GM12873 (cell line): Measurements from ENCODE around the gene ZNF778.
A peak's percentile ranks its signal among the peaks of the same experiment; 100 is the strongest.

Source experiments
- TF ChIP-seq, protein P1 (sequence below): IDR thresholded peaks from 2 replicates; pipeline ENCODE4 v1.5.1; 2012; ENCODE audit warnings: low read depth, mild to moderate bottlenecking, moderate library complexity, low read length, control low read depth; ENCODE audit not compliant: insufficient read depth; ENCODE audit errors: missing control alignments

The ZNF778 gene

DNA sequence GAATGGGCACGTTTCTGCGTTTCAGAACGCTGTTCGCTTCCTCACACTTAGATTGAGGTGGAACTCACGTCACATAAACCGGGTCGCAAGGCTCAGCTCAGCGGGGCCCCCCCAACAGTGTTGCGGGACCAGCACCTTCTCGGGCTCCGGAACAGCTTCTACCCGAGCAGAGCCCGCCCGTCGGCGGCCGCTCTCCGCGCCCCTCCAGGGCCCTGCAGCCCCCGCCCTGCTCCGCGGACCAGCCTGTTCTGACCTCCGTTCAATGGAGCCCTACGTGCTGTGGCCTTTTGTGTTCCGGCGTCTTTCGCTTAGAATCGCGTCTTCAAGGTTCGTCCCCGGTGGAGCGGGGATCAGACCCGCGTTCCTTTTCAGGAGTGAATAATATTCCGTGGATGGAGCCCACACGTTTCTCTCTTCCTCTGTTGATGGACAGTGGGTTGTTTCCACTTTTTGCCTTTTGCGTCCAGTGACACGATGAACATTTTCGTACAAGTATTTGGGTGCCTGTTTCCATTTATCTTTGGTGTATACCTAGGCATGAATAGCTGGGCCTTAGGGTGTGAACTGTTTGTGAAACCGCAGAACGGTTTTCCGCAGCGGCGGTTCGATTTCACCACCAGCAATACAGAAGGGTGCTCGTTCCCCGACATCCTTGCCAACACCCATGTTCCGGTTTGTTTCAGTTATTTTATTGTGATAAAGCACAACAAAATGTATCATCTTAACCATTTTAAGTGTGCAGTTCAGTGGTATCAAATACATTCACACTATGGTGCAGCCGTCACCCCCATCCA, 14.9 kb upstream of the ZNF778 start:
- TF ChIP-seq, protein P1, sequence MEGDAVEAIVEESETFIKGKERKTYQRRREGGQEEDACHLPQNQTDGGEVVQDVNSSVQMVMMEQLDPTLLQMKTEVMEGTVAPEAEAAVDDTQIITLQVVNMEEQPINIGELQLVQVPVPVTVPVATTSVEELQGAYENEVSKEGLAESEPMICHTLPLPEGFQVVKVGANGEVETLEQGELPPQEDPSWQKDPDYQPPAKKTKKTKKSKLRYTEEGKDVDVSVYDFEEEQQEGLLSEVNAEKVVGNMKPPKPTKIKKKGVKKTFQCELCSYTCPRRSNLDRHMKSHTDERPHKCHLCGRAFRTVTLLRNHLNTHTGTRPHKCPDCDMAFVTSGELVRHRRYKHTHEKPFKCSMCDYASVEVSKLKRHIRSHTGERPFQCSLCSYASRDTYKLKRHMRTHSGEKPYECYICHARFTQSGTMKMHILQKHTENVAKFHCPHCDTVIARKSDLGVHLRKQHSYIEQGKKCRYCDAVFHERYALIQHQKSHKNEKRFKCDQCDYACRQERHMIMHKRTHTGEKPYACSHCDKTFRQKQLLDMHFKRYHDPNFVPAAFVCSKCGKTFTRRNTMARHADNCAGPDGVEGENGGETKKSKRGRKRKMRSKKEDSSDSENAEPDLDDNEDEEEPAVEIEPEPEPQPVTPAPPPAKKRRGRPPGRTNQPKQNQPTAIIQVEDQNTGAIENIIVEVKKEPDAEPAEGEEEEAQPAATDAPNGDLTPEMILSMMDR: no peak

DNA sequence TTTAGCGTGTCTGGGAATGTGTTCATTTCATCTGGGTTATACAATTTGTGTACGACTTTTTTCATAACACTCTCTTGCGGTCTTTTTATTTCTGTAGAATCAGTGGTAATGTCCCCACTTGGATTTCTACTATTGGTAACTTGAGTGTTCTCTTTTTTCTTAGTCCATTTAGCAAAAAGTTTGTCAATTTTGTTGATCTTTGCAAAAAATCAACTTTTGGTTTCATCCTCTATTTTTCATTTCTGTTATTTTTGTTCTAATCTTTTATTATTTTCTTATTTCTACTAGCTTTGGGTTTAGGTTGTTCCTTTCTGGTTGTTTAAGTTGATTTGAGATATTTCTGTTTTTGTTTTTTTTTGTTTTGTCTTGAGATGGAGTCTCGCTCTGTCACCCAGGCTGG, 9.5 kb upstream of the ZNF778 start:
- TF ChIP-seq, protein P1: no peak

DNA sequence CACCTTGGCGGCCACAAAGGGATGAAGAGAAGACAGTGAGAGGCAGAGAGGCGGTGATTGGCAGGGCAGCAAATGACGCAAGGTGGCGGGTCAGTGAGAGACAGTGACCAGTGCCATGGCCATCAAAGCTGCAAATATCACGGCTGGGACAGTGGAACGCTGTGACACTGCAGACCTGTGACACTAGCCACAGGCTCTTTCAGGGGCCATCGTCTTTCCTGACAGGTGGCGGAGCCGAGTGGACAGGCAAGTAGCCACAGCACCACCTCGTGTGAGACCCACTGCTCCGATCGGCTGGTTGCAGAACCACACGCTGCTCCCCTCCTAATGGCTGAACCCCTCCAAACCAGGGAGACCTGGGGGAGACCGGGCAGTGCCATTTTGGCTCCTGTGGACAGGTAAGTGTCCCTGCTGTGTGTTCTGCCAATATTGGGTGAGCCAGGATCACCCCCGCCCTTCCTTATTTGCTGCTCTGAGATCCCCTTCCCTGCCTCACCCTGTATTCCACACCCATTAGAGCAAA, 7.9 kb upstream of the ZNF778 start:
- TF ChIP-seq, protein P1: no peak

DNA sequence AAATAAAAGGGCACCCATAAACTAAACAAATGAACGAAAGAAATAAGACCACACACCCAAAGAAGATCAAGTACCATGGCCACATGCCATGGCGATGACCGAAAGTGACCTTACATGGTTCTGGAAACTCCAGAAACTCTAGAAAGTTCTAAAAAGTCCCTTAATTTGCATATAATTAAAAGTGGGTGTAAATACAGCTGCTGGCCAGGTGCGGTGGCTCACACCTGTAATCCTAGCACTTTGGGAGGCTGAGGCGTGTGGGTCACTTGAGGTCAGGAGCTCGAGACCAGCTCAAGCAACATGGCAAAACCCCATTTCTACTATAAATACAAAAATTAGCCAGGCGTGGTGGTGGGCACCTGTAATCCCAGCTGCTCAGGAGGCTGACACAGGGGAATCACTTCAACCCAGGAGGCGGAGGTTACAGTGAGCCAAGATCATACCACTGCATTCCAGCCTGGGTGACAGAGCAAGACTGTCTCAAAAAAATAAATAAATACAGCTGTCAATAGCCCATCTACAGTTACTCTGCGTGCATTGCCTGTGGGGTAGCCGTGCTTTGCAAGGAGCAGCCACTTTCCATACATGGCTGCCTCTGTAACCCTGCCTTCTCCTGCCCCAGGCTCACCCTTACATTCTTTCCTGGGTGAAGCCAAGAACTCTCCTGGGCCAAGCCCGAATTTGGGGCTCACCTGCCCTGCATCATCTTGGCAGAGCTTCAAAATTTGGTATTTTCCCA, 7.2 kb upstream of the ZNF778 start:
- TF ChIP-seq, protein P1: no peak

DNA sequence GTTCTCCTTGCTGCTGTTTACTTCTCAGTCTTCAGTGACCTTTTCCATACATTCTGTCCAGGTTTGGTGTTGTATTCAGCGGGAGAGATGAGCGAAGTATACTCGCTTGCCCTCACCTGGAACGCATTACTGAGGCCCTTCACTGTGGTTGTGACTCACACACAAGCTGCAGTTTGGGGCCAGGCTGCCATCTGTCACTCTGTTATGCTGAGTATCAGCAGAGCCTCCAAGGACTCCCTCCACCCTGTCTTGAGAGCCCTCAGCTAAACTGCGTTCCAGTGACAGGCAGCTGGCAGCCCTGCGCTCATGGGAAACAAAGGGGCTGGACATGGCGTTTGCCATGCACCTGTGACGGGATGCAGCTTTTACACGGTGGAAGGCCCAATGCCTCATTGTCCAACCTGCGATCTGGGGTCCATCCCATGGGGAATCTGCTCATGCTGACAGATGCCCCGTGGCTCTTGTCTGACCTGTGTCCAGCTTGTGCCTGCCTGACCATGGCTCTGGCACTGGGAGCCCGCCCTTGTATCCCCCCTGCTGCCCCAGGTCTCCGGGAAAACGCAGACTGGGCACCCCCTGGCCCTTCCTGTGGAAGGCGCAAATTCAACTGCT, 6.5 kb upstream of the ZNF778 start:
- TF ChIP-seq, protein P1: no peak

DNA sequence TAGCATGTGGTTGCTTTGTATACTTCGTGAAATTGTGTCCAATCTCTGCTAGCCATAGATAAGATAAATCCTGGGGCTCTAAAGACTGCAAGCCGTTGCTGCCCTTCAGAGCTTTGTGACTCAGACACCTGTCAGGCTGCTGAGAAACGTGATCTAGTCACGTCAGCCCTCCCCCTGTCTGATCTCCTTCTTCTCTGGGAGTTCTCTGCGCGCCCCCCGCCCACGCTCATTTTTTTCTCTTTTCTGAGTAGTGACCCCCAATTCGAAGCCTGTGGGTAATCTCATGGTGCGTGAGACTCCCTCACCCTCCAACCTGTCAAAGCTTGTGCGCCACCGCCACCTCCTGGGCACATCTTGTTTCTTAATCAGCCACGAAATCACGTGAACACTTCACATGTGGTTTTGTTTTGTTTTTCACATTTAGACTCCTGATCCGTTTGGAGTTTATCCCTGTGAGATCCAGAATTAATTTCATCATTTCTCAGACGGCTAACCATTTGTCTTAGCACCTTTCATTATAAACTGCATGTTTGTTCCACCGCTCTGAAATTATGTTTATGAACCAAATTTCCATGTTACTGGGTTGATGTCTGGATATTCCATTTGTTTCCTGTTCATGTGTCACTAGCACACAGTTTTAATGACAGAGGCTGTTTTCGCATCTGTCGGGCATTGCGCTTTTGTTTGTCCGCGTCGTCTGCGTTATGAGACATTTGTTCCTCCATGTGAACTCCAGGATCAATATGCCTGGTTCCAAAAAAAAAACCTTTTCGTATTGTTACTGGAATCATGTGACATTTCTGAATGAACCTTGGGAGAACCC, 977 bp upstream of the ZNF778 start:
- TF ChIP-seq, protein P1: peak; percentile 87

DNA sequence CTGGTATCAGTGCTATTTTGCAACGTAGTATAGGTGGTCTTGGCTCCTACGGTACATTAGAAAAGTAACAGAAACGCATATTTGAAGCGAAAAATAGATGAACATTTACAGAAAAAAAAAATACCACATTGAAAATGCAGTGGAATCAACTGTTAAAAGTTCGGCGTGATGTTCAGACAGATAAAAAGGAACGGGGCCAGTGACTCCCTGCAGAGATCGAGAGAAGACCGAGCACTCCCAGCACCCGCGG, 440 bp upstream of the ZNF778 start:
- TF ChIP-seq, protein P1: no peak
